Activated CD8-positive, alpha-beta T cell treated with anti-CD3 and anti-CD28 coated beads for 36 hours (primary cell): ENCODE results near the gene HCN4. TPM values are rescaled to one million over a fixed set of nuclear protein-coding genes. Genes with fewer than 3 reads are reported as not detected.

Source experiments
- ATAC-seq: fragments of 200-7000 bp; cut with Tn5 transposase; one replicate; pipeline ENCODE4 v1.10.0; 2021; ENCODE audit warnings: mild to moderate bottlenecking, moderate library complexity
- CTCF ChIA-PET: fragments of 350-600 bp; sonication (Branson Sonifier 250); formaldehyde crosslinking; loops from one replicate; lab custom pipeline; 2021; ENCODE audit warnings: antibody characterized with exemption; lab: Charles Lee
- POLR2A ChIA-PET: fragments of 350-600 bp; sonication (Branson Sonifier 250); formaldehyde crosslinking; loops from one replicate; lab custom pipeline; 2021; ENCODE audit warnings: antibody characterized with exemption; lab: Charles Lee
- DNase-seq: peaks from one replicate; pipeline ENCODE4 v3.0.0-alpha.2; 2020
- H3K27ac Mint-ChIP-seq: one replicate; pipeline ENCODE4 v1.8.0; 2021; ENCODE audit warnings: mild to moderate bottlenecking, mixed read lengths
- H3K27me3 Mint-ChIP-seq: one replicate; pipeline ENCODE4 v1.8.0; 2021; ENCODE audit warnings: mixed read lengths
- H3K36me3 Mint-ChIP-seq: one replicate; pipeline ENCODE4 v1.8.0; 2021; ENCODE audit warnings: low read depth, mixed read lengths
- H3K4me1 Mint-ChIP-seq: one replicate; pipeline ENCODE4 v1.8.0; 2021; ENCODE audit warnings: low read depth, mixed read lengths
- H3K4me3 Mint-ChIP-seq: one replicate; pipeline ENCODE4 v1.8.0; 2021; ENCODE audit warnings: mild to moderate bottlenecking, moderate library complexity, mixed read lengths
- H3K9me3 Mint-ChIP-seq: one replicate; pipeline ENCODE4 v1.8.0; 2021; ENCODE audit warnings: mixed read lengths
- intact Hi-C: fragments of 100-400 bp; cut with micrococcal nuclease; formaldehyde crosslinking; loops from one replicate; pipeline ENCODE4 v1.10.0; 2022
- total RNA-seq, 2 experiments: library from RNA; stranded (reverse); gene quantifications; one replicate each; pipeline ENCODE4 v1.2.3, GENCODE V29; 2021
- TF ChIP-seq, protein P1 (sequence below): fragments of 200-600 bp; IDR thresholded peaks from one replicate; pipeline ENCODE4 v1.8.0; 2022; ENCODE audit warnings: antibody characterized with exemption, mild to moderate bottlenecking

HCN4 gene
- total RNA-seq, 2 experiments from 2014 or later: not detected

- ChIA-PET CTCF (no interaction called here), POLR2A (no interaction called here)
- H3K4me1 Mint-ChIP-seq: no peaks in the 10 kb centered on the region
- H3K9me3 Mint-ChIP-seq: no peaks in the 10 kb centered on the region
- intact Hi-C loops: no loop called here
- ATAC-seq: no peak
- TF ChIP-seq, protein P1, sequence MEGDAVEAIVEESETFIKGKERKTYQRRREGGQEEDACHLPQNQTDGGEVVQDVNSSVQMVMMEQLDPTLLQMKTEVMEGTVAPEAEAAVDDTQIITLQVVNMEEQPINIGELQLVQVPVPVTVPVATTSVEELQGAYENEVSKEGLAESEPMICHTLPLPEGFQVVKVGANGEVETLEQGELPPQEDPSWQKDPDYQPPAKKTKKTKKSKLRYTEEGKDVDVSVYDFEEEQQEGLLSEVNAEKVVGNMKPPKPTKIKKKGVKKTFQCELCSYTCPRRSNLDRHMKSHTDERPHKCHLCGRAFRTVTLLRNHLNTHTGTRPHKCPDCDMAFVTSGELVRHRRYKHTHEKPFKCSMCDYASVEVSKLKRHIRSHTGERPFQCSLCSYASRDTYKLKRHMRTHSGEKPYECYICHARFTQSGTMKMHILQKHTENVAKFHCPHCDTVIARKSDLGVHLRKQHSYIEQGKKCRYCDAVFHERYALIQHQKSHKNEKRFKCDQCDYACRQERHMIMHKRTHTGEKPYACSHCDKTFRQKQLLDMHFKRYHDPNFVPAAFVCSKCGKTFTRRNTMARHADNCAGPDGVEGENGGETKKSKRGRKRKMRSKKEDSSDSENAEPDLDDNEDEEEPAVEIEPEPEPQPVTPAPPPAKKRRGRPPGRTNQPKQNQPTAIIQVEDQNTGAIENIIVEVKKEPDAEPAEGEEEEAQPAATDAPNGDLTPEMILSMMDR: no peak
- H3K27ac Mint-ChIP-seq: no peak overlapping the region
- H3K4me3 Mint-ChIP-seq: no peak overlapping the region
- peaks cover 19% of the 10 kb centered on the region for H3K27me3 Mint-ChIP-seq
- no peaks in the 10 kb centered on the region for H3K36me3 Mint-ChIP-seq
- no peak for DNase-seq
Measured at GRCh38 chr15:73386886-73387506, 18.2 kb upstream of the HCN4 start.

DNA sequence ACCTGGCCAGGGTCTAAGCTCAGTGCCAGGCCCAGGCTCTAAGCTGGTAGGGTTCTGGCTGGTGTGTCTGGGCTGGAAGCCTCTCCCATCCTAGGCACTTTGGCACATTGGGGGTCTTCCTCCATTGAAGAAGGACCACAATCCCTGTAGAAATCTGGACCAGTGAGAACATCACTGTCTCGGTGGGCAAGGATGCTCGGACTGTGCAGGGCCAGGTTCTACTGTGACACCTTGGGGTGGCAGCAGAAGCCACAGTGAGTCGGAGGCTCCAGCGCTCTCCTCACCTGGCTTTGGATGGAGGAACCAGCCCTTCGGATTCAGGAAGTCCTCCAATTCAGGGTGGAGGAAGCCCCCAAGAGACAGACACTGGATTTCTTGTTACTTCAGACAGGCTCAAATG lies 17.5 kb upstream of the HCN4 start:
- no peak for ATAC-seq
- Mint-ChIP-seq H3K27me3 (peaks cover 26% of the 10 kb centered on the region), H3K4me3 (no peak overlapping the region), H3K9me3 (peaks cover 4% of the 10 kb centered on the region), H3K27ac (no peak overlapping the region), H3K4me1 (no peaks in the 10 kb centered on the region), H3K36me3 (peaks cover 2% of the 10 kb centered on the region)
- DNase-seq: no peak
- TF ChIP-seq, protein P1: no peak
- ChIA-PET POLR2A (no interaction called here), CTCF (no interaction called here)
- intact Hi-C loops: no loop called here

DNA sequence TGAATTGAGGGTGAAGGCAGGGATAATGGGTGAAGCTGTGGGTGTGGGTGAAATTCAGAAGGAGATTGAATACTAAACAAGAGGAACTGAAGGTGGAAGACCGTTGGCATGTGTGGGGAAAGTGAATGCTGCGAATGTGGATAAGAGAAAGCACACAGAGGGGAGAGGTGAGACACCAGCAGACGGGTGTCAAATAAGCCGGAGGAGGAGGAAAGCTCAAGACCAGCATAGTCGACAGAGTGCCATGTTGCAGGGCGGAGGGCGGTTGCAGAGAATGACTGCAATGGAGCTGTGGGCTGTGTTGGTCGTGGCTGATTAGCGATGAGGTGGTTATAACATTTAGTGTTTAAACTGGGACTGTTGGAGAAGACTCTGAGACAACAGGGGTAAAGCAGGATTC lies 16.4 kb upstream of the HCN4 start:
- peaks cover 2% of the 10 kb centered on the region for H3K36me3 Mint-ChIP-seq
- TF ChIP-seq, protein P1: no peak
- intact Hi-C loops: no loop called here
- peaks cover 7% of the 10 kb centered on the region for H3K9me3 Mint-ChIP-seq
- H3K4me1 Mint-ChIP-seq: no peaks in the 10 kb centered on the region
- no peak for ATAC-seq
- CTCF ChIA-PET: no interaction called here
- H3K27me3 Mint-ChIP-seq: peaks cover 32% of the 10 kb centered on the region
- DNase-seq: no peak
- POLR2A ChIA-PET: no interaction called here
- H3K27ac Mint-ChIP-seq: no peak overlapping the region
- H3K4me3 Mint-ChIP-seq: no peak overlapping the region

- peaks cover 2% of the 10 kb centered on the region for H3K36me3 Mint-ChIP-seq
Measured at GRCh38 chr15:73383310-73384189, 14.8 kb upstream of the HCN4 start.

More at GRCh38 chr15:73383310-73384189, 14.8 kb upstream of the HCN4 start:
- no peak for ATAC-seq
- ChIA-PET POLR2A (no interaction called here), CTCF (no interaction called here)
- no peak for DNase-seq
- no peak overlapping the region for H3K4me3 Mint-ChIP-seq
- no peaks in the 10 kb centered on the region for H3K4me1 Mint-ChIP-seq
- H3K9me3 Mint-ChIP-seq: peaks cover 7% of the 10 kb centered on the region
- peaks cover 32% of the 10 kb centered on the region for H3K27me3 Mint-ChIP-seq
- intact Hi-C loops: no loop called here
- no peak overlapping the region for H3K27ac Mint-ChIP-seq
- TF ChIP-seq, protein P1: no peak
